SK-N-SH treated with all-trans-retinoic acid at 6 μM for 48 hours (cell line): ENCODE results near the gene PNMT.

Experiments used
- ATAC-seq: fragments of 200-7000 bp; cut with Tn5 transposase; 3 replicates; pipeline ENCODE4 v1.9.1; 2020; ENCODE audit warnings: mild to moderate bottlenecking, moderate library complexity
- BACH2 ChIP-seq: fragments of 250-450 bp; sonication (Bioruptor Pico); IDR thresholded peaks from 2 replicates; pipeline ENCODE4 v1.9.0; 2021; ENCODE audit warnings: mild to moderate bottlenecking, borderline replicate concordance
- CREB5 ChIP-seq: fragments of 250-450 bp; sonication (Bioruptor Pico); IDR thresholded peaks from 2 replicates; pipeline ENCODE4 v1.5.1; 2020; ENCODE audit warnings: low read depth, mild to moderate bottlenecking, moderate library complexity
- CSDC2 ChIP-seq: fragments of 250-450 bp; sonication (Bioruptor Pico); IDR thresholded peaks from 2 replicates; pipeline ENCODE4 v1.5.0; 2020; ENCODE audit warnings: mild to moderate bottlenecking, moderate library complexity
- ESRRG ChIP-seq: fragments of 250-450 bp; sonication (Bioruptor Pico); IDR thresholded peaks from 2 replicates; pipeline ENCODE4 v1.6.1; 2021; ENCODE audit warnings: mild to moderate bottlenecking
- GLIS3 ChIP-seq: fragments of 250-450 bp; sonication (Bioruptor Pico); IDR thresholded peaks from 2 replicates; pipeline ENCODE4 v1.5.0; 2020; ENCODE audit warnings: mild to moderate bottlenecking, moderate library complexity
- ISL1 ChIP-seq: fragments of 250-450 bp; sonication (Bioruptor Pico); IDR thresholded peaks from 2 replicates; pipeline ENCODE4 v2.1.2; 2022; ENCODE audit warnings: mild to moderate bottlenecking, moderate library complexity
- OSR1 ChIP-seq: fragments of 250-450 bp; sonication (Bioruptor Pico); IDR thresholded peaks from 2 replicates; pipeline ENCODE4 v1.8.0; 2022; ENCODE audit warnings: moderate library complexity, mild to moderate bottlenecking, inconsistent platforms
- PPARA ChIP-seq: fragments of 250-450 bp; sonication (Bioruptor Pico); IDR thresholded peaks from 2 replicates; pipeline ENCODE4 v1.5.0; 2020; ENCODE audit warnings: mild to moderate bottlenecking, borderline replicate concordance
- RARB ChIP-seq: fragments of 250-450 bp; sonication (Bioruptor Pico); IDR thresholded peaks from 2 replicates; pipeline ENCODE4 v1.8.0; 2021; ENCODE audit warnings: mild to moderate bottlenecking, moderate library complexity
- SNAI2 ChIP-seq: fragments of 250-450 bp; sonication (Bioruptor Pico); IDR thresholded peaks from 2 replicates; pipeline ENCODE4 v1.5.0; 2020; ENCODE audit warnings: mild to moderate bottlenecking, moderate library complexity
- TCF4 ChIP-seq: fragments of 250-450 bp; sonication (Bioruptor Pico); IDR thresholded peaks from 2 replicates; pipeline ENCODE4 v1.8.0; 2021; ENCODE audit warnings: mild to moderate bottlenecking, moderate library complexity, borderline replicate concordance
- TOX ChIP-seq: fragments of 250-450 bp; sonication (Bioruptor Pico); IDR thresholded peaks from 2 replicates; pipeline ENCODE4 v1.8.0; 2021; ENCODE audit warnings: mild to moderate bottlenecking, moderate library complexity, borderline replicate concordance
- ZC3H10 ChIP-seq: fragments of 250-450 bp; sonication (Bioruptor Pico); IDR thresholded peaks from 2 replicates; pipeline ENCODE4 v1.5.1; 2021; ENCODE audit warnings: mild to moderate bottlenecking, moderate library complexity
- ZFP3 ChIP-seq: fragments of 250-450 bp; sonication (Bioruptor Pico); IDR thresholded peaks from 2 replicates; pipeline ENCODE4 v1.5.0; 2020; ENCODE audit warnings: mild to moderate bottlenecking, moderate library complexity
- ZFP30 ChIP-seq: fragments of 450-650 bp; formaldehyde crosslinking; IDR thresholded peaks from 2 replicates; pipeline ENCODE4 v1.5.0; 2022; ENCODE audit warnings: mild to moderate bottlenecking, moderate library complexity
- ZNF565 ChIP-seq: fragments of 450-650 bp; formaldehyde crosslinking; conservative IDR thresholded peaks from 2 replicates; pipeline ENCODE4 v1.5.0; 2020; ENCODE audit warnings: low read depth, mild to moderate bottlenecking, moderate library complexity
- ZNF70 ChIP-seq: fragments of 450-650 bp; formaldehyde crosslinking; IDR thresholded peaks from 2 replicates; pipeline ENCODE4 v1.5.0; 2020; ENCODE audit warnings: mild to moderate bottlenecking, moderate library complexity
- ZNF8 ChIP-seq: fragments of 450-650 bp; formaldehyde crosslinking; IDR thresholded peaks from 2 replicates; pipeline ENCODE4 v1.5.0; 2020; ENCODE audit warnings: mild to moderate bottlenecking, moderate library complexity
- TF ChIP-seq, protein P1 (sequence below): fragments of 250-450 bp; sonication (Bioruptor Pico); IDR thresholded peaks from 2 replicates; pipeline ENCODE4 v1.8.0; 2021; ENCODE audit warnings: low read depth, mild to moderate bottlenecking, moderate library complexity, borderline replicate concordance
- TF ChIP-seq, protein P2 (sequence below): fragments of 250-450 bp; sonication (Bioruptor Pico); IDR thresholded peaks from 2 replicates; pipeline ENCODE4 v1.5.0; 2020; ENCODE audit warnings: mild to moderate bottlenecking, moderate library complexity
- TF ChIP-seq, protein P3 (sequence below): fragments of 250-450 bp; sonication (Bioruptor Pico); IDR thresholded peaks from 2 replicates; pipeline ENCODE4 v1.8.0; 2020; ENCODE audit warnings: mild to moderate bottlenecking, moderate library complexity, borderline replicate concordance
- TF ChIP-seq, protein P4 (sequence below): fragments of 250-450 bp; sonication (Bioruptor Pico); IDR thresholded peaks from 2 replicates; pipeline ENCODE4 v1.5.1; 2021; ENCODE audit warnings: mild to moderate bottlenecking, moderate library complexity

Gene PNMT

GRCh38 chr17:39663340-39663687 lies 4.9 kb upstream of the PNMT start:
- ATAC-seq, result no peak
- TF ChIP-seq, protein P1, sequence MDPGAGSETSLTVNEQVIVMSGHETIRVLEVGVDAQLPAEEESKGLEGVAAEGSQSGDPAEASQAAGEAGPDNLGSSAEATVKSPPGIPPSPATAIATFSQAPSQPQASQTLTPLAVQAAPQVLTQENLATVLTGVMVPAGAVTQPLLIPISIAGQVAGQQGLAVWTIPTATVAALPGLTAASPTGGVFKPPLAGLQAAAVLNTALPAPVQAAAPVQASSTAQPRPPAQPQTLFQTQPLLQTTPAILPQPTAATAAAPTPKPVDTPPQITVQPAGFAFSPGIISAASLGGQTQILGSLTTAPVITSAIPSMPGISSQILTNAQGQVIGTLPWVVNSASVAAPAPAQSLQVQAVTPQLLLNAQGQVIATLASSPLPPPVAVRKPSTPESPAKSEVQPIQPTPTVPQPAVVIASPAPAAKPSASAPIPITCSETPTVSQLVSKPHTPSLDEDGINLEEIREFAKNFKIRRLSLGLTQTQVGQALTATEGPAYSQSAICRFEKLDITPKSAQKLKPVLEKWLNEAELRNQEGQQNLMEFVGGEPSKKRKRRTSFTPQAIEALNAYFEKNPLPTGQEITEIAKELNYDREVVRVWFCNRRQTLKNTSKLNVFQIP, result no peak
- TF ChIP-seq ZFP3 (no peak), ZNF8 (CRISPR knock-in tag) (no peak), OSR1 (CRISPR knock-in tag) (no peak), PPARA (CRISPR knock-in tag) (no peak), RARB (CRISPR knock-in tag) (no peak), ESRRG (CRISPR knock-in tag) (no peak), ISL1 (CRISPR knock-in tag) (no peak), TCF4 (CRISPR knock-in tag) (no peak), GLIS3 (CRISPR knock-in tag) (no peak), CSDC2 (CRISPR knock-in tag) (no peak), ZFP30 (CRISPR knock-in tag) (no peak), SNAI2 (CRISPR knock-in tag) (no peak), BACH2 (CRISPR knock-in tag) (no peak), CREB5 (no peak), ZC3H10 (CRISPR knock-in tag) (no peak)
- TF ChIP-seq, protein P2, sequence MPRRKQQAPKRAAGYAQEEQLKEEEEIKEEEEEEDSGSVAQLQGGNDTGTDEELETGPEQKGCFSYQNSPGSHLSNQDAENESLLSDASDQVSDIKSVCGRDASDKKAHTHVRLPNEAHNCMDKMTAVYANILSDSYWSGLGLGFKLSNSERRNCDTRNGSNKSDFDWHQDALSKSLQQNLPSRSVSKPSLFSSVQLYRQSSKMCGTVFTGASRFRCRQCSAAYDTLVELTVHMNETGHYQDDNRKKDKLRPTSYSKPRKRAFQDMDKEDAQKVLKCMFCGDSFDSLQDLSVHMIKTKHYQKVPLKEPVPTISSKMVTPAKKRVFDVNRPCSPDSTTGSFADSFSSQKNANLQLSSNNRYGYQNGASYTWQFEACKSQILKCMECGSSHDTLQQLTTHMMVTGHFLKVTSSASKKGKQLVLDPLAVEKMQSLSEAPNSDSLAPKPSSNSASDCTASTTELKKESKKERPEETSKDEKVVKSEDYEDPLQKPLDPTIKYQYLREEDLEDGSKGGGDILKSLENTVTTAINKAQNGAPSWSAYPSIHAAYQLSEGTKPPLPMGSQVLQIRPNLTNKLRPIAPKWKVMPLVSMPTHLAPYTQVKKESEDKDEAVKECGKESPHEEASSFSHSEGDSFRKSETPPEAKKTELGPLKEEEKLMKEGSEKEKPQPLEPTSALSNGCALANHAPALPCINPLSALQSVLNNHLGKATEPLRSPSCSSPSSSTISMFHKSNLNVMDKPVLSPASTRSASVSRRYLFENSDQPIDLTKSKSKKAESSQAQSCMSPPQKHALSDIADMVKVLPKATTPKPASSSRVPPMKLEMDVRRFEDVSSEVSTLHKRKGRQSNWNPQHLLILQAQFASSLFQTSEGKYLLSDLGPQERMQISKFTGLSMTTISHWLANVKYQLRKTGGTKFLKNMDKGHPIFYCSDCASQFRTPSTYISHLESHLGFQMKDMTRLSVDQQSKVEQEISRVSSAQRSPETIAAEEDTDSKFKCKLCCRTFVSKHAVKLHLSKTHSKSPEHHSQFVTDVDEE (CRISPR knock-in tag), result no peak
- TF ChIP-seq, protein P3, sequence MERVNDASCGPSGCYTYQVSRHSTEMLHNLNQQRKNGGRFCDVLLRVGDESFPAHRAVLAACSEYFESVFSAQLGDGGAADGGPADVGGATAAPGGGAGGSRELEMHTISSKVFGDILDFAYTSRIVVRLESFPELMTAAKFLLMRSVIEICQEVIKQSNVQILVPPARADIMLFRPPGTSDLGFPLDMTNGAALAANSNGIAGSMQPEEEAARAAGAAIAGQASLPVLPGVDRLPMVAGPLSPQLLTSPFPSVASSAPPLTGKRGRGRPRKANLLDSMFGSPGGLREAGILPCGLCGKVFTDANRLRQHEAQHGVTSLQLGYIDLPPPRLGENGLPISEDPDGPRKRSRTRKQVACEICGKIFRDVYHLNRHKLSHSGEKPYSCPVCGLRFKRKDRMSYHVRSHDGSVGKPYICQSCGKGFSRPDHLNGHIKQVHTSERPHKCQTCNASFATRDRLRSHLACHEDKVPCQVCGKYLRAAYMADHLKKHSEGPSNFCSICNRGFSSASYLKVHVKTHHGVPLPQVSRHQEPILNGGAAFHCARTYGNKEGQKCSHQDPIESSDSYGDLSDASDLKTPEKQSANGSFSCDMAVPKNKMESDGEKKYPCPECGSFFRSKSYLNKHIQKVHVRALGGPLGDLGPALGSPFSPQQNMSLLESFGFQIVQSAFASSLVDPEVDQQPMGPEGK (CRISPR knock-in tag), result no peak
- TF ChIP-seq, protein P4, sequence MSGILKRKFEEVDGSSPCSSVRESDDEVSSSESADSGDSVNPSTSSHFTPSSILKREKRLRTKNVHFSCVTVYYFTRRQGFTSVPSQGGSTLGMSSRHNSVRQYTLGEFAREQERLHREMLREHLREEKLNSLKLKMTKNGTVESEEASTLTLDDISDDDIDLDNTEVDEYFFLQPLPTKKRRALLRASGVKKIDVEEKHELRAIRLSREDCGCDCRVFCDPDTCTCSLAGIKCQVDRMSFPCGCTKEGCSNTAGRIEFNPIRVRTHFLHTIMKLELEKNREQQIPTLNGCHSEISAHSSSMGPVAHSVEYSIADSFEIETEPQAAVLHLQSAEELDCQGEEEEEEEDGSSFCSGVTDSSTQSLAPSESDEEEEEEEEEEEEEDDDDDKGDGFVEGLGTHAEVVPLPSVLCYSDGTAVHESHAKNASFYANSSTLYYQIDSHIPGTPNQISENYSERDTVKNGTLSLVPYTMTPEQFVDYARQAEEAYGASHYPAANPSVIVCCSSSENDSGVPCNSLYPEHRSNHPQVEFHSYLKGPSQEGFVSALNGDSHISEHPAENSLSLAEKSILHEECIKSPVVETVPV (CRISPR knock-in tag), result no peak

DNA sequence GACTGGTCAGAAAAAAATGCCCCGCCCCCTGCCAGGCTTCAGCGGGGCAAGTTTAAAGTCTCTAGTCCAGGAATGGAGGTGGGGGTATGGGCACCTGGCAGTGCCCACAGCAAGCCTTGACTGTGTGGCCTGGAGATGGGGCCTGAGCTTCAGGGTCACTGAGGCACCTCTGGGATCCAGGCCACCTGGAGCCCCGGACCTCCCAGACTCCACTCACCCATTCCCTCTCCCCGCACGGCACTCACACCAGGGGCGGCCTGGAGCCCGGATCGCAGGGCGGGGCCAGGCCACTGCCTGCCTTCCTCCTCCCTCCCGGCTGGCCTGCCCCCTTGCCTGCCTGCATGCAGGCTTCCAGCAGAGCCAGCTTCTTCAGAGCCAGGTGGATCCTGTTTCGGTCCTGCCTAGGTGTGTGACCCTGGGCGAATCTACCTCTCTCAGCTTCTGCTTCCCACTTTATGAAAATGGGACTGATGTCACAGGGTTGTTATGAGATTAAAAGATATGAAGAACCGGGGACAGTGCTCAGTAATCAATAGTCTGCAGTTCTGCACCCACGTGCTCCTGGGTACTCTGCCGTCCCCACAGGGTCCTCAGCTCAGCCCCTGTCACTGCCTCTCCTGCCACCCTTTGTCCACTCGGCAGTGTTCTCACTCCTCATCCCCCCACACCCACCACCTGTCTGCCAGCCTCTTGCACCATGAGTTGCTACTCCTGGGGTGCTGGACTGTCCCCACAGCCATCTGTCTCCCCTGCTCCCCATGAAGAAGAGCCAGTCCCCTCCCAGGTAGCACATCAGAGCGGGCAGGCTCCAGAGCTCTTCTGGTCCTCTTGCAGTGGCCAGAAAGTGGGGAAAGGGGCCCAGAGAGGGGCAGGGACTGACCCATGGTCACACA lies 4.3 kb upstream of the PNMT start:
- ATAC-seq, result no peak
- TF ChIP-seq, protein P1, result no peak
- no peak for TF ChIP-seq ZNF70
- no peak for TF ChIP-seq TOX (CRISPR knock-in tag)
- TF ChIP-seq ZC3H10 (CRISPR knock-in tag), result no peak
- TF ChIP-seq ZNF565 (CRISPR knock-in tag), result no peak
- TF ChIP-seq ESRRG (CRISPR knock-in tag), result no peak
- TF ChIP-seq, protein P4 (CRISPR knock-in tag), result no peak
- TF ChIP-seq ZNF8 (CRISPR knock-in tag), result no peak
- no peak for TF ChIP-seq PPARA (CRISPR knock-in tag)
- TF ChIP-seq, protein P3 (CRISPR knock-in tag), result no peak
- TF ChIP-seq RARB (CRISPR knock-in tag), result no peak
